Measurements from ENCODE around the gene PRTN3.
"Not testable (repeated sequence)": the region's sequence is repeated elsewhere in the genome, so short reads cannot be mapped to it uniquely, and the experiment has no call there.

- not testable (repeated sequence) for TF ChIP-seq ZNF565 (CRISPR knock-in tag; conservative IDR thresholded peaks at IDR 0.05; ENCODE audit: low read depth); GLIS3 (CRISPR knock-in tag; IDR thresholded peaks at IDR 0.05); RARB (CRISPR knock-in tag; IDR thresholded peaks at IDR 0.05); ZFP3 (CRISPR knock-in tag; IDR thresholded peaks at IDR 0.05); PATZ1 (CRISPR knock-in tag; IDR thresholded peaks at IDR 0.05; ENCODE audit: borderline replicate concordance); ZC3H10 (CRISPR knock-in tag; IDR thresholded peaks at IDR 0.05); SNAI2 (CRISPR knock-in tag; IDR thresholded peaks at IDR 0.05); POU6F1 (CRISPR knock-in tag; IDR thresholded peaks at IDR 0.05; ENCODE audit: borderline replicate concordance, low read depth); CSDC2 (CRISPR knock-in tag; IDR thresholded peaks at IDR 0.05)
- TF ChIP-seq, protein P1, sequence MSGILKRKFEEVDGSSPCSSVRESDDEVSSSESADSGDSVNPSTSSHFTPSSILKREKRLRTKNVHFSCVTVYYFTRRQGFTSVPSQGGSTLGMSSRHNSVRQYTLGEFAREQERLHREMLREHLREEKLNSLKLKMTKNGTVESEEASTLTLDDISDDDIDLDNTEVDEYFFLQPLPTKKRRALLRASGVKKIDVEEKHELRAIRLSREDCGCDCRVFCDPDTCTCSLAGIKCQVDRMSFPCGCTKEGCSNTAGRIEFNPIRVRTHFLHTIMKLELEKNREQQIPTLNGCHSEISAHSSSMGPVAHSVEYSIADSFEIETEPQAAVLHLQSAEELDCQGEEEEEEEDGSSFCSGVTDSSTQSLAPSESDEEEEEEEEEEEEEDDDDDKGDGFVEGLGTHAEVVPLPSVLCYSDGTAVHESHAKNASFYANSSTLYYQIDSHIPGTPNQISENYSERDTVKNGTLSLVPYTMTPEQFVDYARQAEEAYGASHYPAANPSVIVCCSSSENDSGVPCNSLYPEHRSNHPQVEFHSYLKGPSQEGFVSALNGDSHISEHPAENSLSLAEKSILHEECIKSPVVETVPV (CRISPR knock-in tag; IDR thresholded peaks at IDR 0.05), result not testable (repeated sequence)
Measured at GRCh38 chr19:820212-820611, 20.6 kb upstream of the PRTN3 start.
